BJ (cell line): ENCODE results near the gene CCDC191. TPM values are rescaled to one million over a fixed set of nuclear protein-coding genes. Genes with fewer than 3 reads are reported as not detected.

Experiments used
- CTCF ChIA-PET: fragments of 350-600 bp; formaldehyde crosslinking; extraction: SDS; loops from one replicate; lab custom pipeline; 2021; ENCODE audit warnings: antibody characterized with exemption, inconsistent platforms; lab: Yijun Ruan, JAX
- POLR2A ChIA-PET: fragments of 300-600 bp; sonication (Branson Sonifier 250); formaldehyde crosslinking; extraction: SDS; loops from one replicate; lab custom pipeline; 2021; ENCODE audit warnings: antibody characterized with exemption; lab: Charles Lee
- DNase-seq: peaks from one replicate; pipeline ENCODE4 v3.0.0-alpha.2; 2011; ENCODE audit warnings: low read depth
- H3K27me3 ChIP-seq: 2 replicates; pipeline ENCODE4 v1.6.0; 2011; ENCODE audit warnings: low read length; ENCODE audit not compliant: control insufficient read depth, insufficient read depth
- H3K36me3 ChIP-seq: 2 replicates; pipeline ENCODE4 v1.5.1; 2011; ENCODE audit warnings: low read length; ENCODE audit not compliant: control insufficient read depth, insufficient read depth
- H3K4me3 ChIP-seq: 2 replicates; pipeline ENCODE4 v1.5.1; 2011; ENCODE audit warnings: low read depth, mild to moderate bottlenecking, control low read depth, low read length
- polyA plus RNA-seq: library from polyadenylated mRNA; depleted of rRNA; stranded (reverse); fragments of >200 nt; gene quantifications from 2 replicates; pipeline ENCODE4 v1.2.3, GENCODE V29; 2011
- TF ChIP-seq, protein P1 (sequence below): IDR thresholded peaks from 2 replicates; pipeline ENCODE4 v1.5.1; 2011; ENCODE audit warnings: low read depth, mild to moderate bottlenecking, control low read depth, inconsistent platforms, low read length, moderate library complexity; ENCODE audit not compliant: insufficient read depth

The CCDC191 gene
- polyA plus RNA-seq, 1 experiment = 1.3 TPM

DNA sequence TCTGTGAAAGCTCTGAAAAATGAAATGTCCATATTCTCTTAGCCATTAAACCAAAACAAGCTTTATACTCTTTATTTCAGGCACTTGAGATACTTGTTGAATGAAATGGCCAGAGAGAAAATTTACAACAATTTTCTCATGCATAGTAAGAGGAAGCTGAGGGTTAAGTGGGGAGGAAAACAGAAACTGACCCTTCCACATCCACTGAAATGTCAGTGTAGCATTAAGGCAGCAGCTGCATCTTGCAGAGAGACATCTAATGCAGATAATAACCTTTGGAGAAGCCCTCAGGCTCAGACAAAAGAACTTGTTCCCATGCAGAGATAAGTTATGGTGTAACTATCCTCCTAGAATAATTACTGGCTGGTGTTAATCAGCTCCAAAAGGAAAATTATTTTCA is 74.5 kb downstream of the CCDC191 start:
- Histone ChIP-seq H3K4me3 (no peak overlapping the region), H3K36me3 (no peaks in the 10 kb centered on the region), H3K27me3 (no peaks in the 10 kb centered on the region)
- TF ChIP-seq, protein P1, sequence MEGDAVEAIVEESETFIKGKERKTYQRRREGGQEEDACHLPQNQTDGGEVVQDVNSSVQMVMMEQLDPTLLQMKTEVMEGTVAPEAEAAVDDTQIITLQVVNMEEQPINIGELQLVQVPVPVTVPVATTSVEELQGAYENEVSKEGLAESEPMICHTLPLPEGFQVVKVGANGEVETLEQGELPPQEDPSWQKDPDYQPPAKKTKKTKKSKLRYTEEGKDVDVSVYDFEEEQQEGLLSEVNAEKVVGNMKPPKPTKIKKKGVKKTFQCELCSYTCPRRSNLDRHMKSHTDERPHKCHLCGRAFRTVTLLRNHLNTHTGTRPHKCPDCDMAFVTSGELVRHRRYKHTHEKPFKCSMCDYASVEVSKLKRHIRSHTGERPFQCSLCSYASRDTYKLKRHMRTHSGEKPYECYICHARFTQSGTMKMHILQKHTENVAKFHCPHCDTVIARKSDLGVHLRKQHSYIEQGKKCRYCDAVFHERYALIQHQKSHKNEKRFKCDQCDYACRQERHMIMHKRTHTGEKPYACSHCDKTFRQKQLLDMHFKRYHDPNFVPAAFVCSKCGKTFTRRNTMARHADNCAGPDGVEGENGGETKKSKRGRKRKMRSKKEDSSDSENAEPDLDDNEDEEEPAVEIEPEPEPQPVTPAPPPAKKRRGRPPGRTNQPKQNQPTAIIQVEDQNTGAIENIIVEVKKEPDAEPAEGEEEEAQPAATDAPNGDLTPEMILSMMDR = no peak
- POLR2A ChIA-PET = no interaction called here
- CTCF ChIA-PET = interaction anchor here (1.3 to 1.7 kb wide), 2 partner anchors 9 to 24 kb away, joined by 3 read pairs; no protein-coding TSS in a partner anchor
- DNase-seq = no peak

DNA sequence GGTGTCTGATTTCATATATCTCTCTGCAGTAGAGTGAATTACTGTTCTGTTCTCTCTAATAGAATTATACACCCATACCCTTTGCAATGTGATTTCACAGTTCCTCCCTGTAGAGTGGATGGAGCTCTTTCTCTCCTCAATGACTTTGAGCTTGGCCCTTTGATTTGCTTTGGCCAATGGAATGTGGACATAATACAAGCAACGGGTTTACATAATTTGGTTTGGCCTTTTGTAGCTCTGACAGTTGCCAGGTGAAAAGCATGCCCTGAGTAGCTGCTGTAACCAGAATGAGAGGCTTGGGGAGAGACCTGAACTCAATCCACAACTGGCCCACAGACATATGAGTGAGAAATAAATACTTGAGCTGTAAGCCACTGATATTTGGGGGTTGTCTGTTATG is 76.4 kb downstream of the CCDC191 start:
- POLR2A ChIA-PET = no interaction called here
- no peaks in the 10 kb centered on the region for H3K36me3 ChIP-seq
- H3K27me3 ChIP-seq = no peaks in the 10 kb centered on the region
- no peak overlapping the region for H3K4me3 ChIP-seq
- CTCF ChIA-PET = no interaction called here
- TF ChIP-seq, protein P1 = no peak
- DNase-seq = no peak

DNA sequence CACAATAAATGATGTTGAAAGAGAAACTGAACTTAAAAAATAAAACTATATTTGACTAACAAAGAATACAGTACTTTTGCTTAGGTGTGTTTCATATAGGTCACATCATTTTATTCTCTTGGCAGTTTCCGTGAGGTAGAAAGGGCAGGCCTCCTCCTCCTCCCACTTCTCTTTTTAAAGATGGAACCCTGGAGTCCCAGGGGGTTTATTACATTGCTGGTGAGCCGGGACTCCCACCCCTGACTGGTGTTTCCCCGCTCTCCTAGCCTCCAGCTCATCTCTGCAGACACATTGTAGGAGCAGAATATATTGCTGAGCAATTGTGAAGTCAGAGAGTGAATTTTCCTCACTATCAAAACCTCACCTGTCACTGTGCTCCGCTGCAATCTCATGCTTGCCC is 78.5 kb downstream of the CCDC191 start:
- no peaks in the 10 kb centered on the region for H3K27me3 ChIP-seq
- ChIA-PET CTCF (no interaction called here), POLR2A (no interaction called here)
- TF ChIP-seq, protein P1 = no peak
- H3K4me3 ChIP-seq = no peak overlapping the region
- DNase-seq = no peak
- H3K36me3 ChIP-seq = no peaks in the 10 kb centered on the region

DNA sequence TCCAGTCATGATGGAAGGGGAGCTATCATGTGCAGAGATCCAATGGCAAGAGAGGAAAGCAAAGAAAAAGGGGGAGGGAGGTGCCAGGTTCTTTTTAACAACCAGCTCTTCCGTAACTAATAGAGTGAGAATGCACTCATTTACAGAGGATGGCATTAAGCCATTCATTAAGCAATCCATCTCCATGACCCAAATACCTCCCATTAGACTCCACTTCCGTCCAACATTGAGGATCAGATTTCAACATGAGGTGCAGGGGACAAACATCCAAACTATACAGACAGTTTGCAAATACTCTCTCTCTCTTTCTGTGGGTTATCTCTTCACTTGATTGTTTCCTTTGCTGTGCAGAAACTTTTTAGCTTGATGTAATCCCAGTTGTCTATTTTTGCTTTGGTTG is 87.3 kb downstream of the CCDC191 start:
- Histone ChIP-seq H3K36me3 (no peaks in the 10 kb centered on the region), H3K27me3 (no peaks in the 10 kb centered on the region), H3K4me3 (no peak overlapping the region)
- TF ChIP-seq, protein P1 = no peak
- DNase-seq = no peak
- CTCF ChIA-PET = no interaction called here
- POLR2A ChIA-PET = no interaction called here

DNA sequence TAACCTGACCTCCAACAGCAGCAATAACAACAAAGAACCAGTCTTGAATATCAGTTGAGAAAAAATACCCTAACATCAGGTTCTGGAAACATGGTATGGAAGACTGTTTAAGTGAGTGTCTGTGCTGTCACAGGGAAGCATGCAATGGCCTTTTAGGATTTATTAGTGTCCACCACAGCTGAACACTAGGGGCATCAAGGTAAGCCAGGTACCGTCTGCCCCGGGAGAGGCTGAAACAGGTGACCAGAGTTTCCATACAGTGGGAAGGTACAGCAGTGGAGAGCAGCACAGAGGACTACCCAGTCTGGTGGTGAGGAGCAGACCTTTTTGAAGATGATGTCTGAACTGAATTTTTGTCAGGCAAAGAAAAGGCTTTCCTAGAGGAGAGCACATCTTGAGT is 90.2 kb downstream of the CCDC191 start:
- DNase-seq = no peak
- TF ChIP-seq, protein P1 = no peak
- H3K36me3 ChIP-seq = no peaks in the 10 kb centered on the region
- no peak overlapping the region for H3K4me3 ChIP-seq
- CTCF ChIA-PET = no interaction called here
- H3K27me3 ChIP-seq = no peaks in the 10 kb centered on the region
- POLR2A ChIA-PET = no interaction called here
